Naive thymus-derived CD4-positive, alpha-beta T cell (primary cell): ENCODE measurements around the gene PTPRC. TPM values are rescaled to one million over a fixed set of nuclear protein-coding genes. Genes with fewer than 3 reads are reported as not detected.

Experiments used
- ATAC-seq: fragments of 150-1000 bp; cut with Tn5 transposase; 2 replicates; pipeline ENCODE4 v1.10.0; 2021; ENCODE audit warnings: mild to moderate bottlenecking, moderate library complexity
- CTCF ChIA-PET: fragments of 350-600 bp; sonication (Branson Sonifier 250); formaldehyde crosslinking; loops from one replicate; lab custom pipeline; 2021; ENCODE audit warnings: antibody characterized with exemption; lab: Charles Lee
- POLR2A ChIA-PET: fragments of 350-600 bp; sonication (Branson Sonifier 250); formaldehyde crosslinking; loops from one replicate; lab custom pipeline; 2021; ENCODE audit warnings: antibody characterized with exemption, inconsistent platforms; lab: Charles Lee
- DNase-seq, 9 donors: peaks; one replicate each; pipeline versions ENCODE4 v3.0.0 to v3.0.0-alpha.2; 2020 to 2022; ENCODE audit warnings: mixed read lengths in 1 of 9
- H3K27ac ChIP-seq: one replicate; pipeline ENCODE4 v1.7.0; 2013; ENCODE audit warnings: mild to moderate bottlenecking, low read depth, low read length, moderate library complexity
- H3K27me3 ChIP-seq, 2 donors: one replicate each; pipeline ENCODE4 v1.7.0; 2013; ENCODE audit warnings: low read length in 2 of 2, mild to moderate bottlenecking in 2 of 2, moderate library complexity in 2 of 2; ENCODE audit not compliant: control insufficient read depth in 2 of 2, insufficient read depth in 2 of 2
- H3K36me3 ChIP-seq, 3 experiments: 1 replicate in 2 of 3; 2 replicates in 1 of 3; pipeline ENCODE4 v1.7.0; 2013; ENCODE audit warnings: low read length in 3 of 3, mild to moderate bottlenecking in 3 of 3, moderate library complexity in 1 of 3; ENCODE audit not compliant: insufficient read depth in 3 of 3, control insufficient read depth in 2 of 3
- H3K4me1 ChIP-seq, 2 donors: one replicate each; pipeline ENCODE4 v1.7.0; 2013; ENCODE audit warnings: low read length in 2 of 2, mild to moderate bottlenecking in 2 of 2, moderate library complexity in 1 of 2; ENCODE audit not compliant: control insufficient read depth in 2 of 2, insufficient read depth in 2 of 2
- H3K4me3 ChIP-seq: 2 replicates; pipeline ENCODE4 v1.7.0; 2013; ENCODE audit warnings: mild to moderate bottlenecking, low read length
- H3K9me3 ChIP-seq, 3 experiments: 1 replicate in 2 of 3; 2 replicates in 1 of 3; pipeline ENCODE4 v1.7.0; 2013; ENCODE audit warnings: low read length in 3 of 3; ENCODE audit not compliant: control insufficient read depth in 2 of 3
- H3K27ac Mint-ChIP-seq, 9 donors: one replicate each; pipeline ENCODE4 v1.8.0; 2020 to 2022; ENCODE audit warnings: mixed read lengths in 9 of 9, mild to moderate bottlenecking in 8 of 9, moderate library complexity in 5 of 9, inconsistent platforms in 2 of 9
- H3K27me3 Mint-ChIP-seq, 5 donors: one replicate each; pipeline ENCODE4 v1.8.0; 2021 to 2022; ENCODE audit warnings: mixed read lengths in 5 of 5, mild to moderate bottlenecking in 1 of 5
- H3K36me3 Mint-ChIP-seq, 5 donors: one replicate each; pipeline ENCODE4 v1.8.0; 2020 to 2022; ENCODE audit warnings: mixed read lengths in 5 of 5, mild to moderate bottlenecking in 3 of 5, inconsistent platforms in 1 of 5
- H3K4me1 Mint-ChIP-seq, 7 donors: one replicate each; pipeline ENCODE4 v1.8.0; 2020 to 2022; ENCODE audit warnings: mixed read lengths in 7 of 7, mild to moderate bottlenecking in 3 of 7, inconsistent platforms in 1 of 7
- H3K4me3 Mint-ChIP-seq, 10 donors: one replicate each; pipeline ENCODE4 v1.8.0; 2020 to 2022; ENCODE audit warnings: mild to moderate bottlenecking in 10 of 10, mixed read lengths in 10 of 10, moderate library complexity in 6 of 10, inconsistent platforms in 2 of 10
- H3K9me3 Mint-ChIP-seq, 11 donors: one replicate each; pipeline ENCODE4 v1.8.0; 2020 to 2022; ENCODE audit warnings: mixed read lengths in 11 of 11, mild to moderate bottlenecking in 4 of 11, inconsistent platforms in 1 of 11, moderate library complexity in 1 of 11
- intact Hi-C, 2 donors: fragments of 100-400 bp; cut with micrococcal nuclease; formaldehyde crosslinking; loops; one replicate each; pipeline ENCODE4 v1.15.1; 2023
- polyA plus RNA-seq, 2 donors: library from polyadenylated mRNA; unstranded; fragments of 300-500 nt; fragmentation: Illumina TruSeq; gene quantifications; one replicate each; pipeline ENCODE4 v1.2.3, GENCODE V29; 2021
- total RNA-seq, 6 experiments: library from RNA in 5 of 6; stranded (reverse) in 5 of 6; gene quantifications; 1 replicate in 5 of 6; 2 replicates in 1 of 6; pipeline ENCODE4 v1.2.3 and lab custom pipeline; 2021 to 2026

The PTPRC gene
- total and polyA plus RNA-seq, 7 experiments from 2014 or later: 739 to 1,286 (median 1,064) TPM

DNA sequence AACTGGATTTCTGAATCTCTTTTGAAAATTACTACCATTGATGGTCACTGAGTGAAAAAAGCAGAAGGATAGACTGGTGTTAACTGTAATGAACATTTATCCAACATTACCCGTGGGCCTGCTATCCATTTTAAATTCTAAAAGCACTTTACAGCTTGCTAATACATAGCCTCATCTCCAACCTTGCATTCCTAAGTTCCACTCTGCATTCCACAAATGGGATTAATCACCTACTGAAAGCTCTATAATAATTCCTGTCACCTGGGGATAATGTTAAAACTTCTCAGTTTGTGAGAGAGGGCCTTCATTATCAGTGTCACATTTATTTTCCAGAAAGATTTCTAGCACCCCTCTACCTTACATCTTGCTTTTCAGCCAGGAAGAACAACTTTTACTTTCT lies 38.2 kb downstream of the PTPRC start:
- H3K27ac Mint-ChIP-seq: peak overlapping the region; percentile 88 to 99 (median 98)
- peaks cover 53 to 95% (median 83%) of the 10 kb centered on the region in 7 donors for H3K4me1 Mint-ChIP-seq
- no peaks in the 10 kb centered on the region for H3K27me3 ChIP-seq
- no peak for ATAC-seq
- no peaks in the 10 kb centered on the region for H3K9me3 ChIP-seq
- peaks cover 15 to 46% (median 31%) of the 10 kb centered on the region in 5 donors for H3K36me3 Mint-ChIP-seq
- H3K4me3 Mint-ChIP-seq: peak overlapping the region; percentile 49 to 89 (median 77)
- ChIA-PET POLR2A (interaction anchor here (0.6 to 10.3 kb wide), 10 partner anchors 8 to 520 kb away, joined by 3 to 143 read pairs (median 6); partner anchors contain the start of genes NEK7 and PTPRC), CTCF (interaction anchor here (0.7 kb wide), 1 partner anchor 56 kb away, joined by 5 read pairs; no protein-coding TSS in a partner anchor)
- H3K27me3 Mint-ChIP-seq: peaks cover 0 to 2% (median 0%) of the 10 kb centered on the region in 5 donors
- H3K27ac ChIP-seq: peak overlapping the region; percentile 92
- DNase-seq: no peak
- no peaks in the 10 kb centered on the region for H3K9me3 Mint-ChIP-seq
- peak overlapping the region; percentile 44 for H3K4me3 ChIP-seq
- intact Hi-C loops: loop anchor here in 1 of 2 donors (1.0 kb wide), 1 partner anchor 8 kb away; no protein-coding TSS in a partner anchor
- no peaks in the 10 kb centered on the region for H3K36me3 ChIP-seq
- H3K4me1 ChIP-seq: peaks cover 86 to 92% of the 10 kb centered on the region in 2 donors

DNA sequence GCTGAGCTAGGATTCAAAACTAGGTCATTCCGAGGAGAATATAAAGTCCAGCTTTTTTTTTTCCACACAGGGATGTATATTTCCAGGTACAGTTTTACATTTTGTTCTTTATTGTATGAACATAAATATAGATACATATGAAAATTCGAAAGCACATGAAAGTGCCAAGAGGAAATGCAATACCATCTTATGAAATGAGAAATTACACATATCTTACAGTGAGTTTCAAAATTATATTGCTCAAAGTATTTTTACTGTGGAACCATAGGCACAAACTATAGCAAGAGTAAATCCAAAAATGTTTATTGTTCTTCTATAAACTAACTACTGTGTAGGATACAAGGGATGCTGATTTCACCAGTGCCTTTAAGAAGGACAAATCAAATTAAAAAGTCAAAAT lies 39.0 kb downstream of the PTPRC start:
- CTCF ChIA-PET: interaction anchor here (0.9 kb wide), 1 partner anchor 8 kb away, joined by 3 read pairs; no protein-coding TSS in a partner anchor
- Histone ChIP-seq H3K27ac (peak overlapping the region; percentile 92), H3K4me1 (peaks cover 84 to 92% of the 10 kb centered on the region in 2 donors), H3K36me3 (no peaks in the 10 kb centered on the region), H3K4me3 (peak overlapping the region; percentile 44), H3K27me3 (no peaks in the 10 kb centered on the region), H3K9me3 (no peaks in the 10 kb centered on the region)
- Mint-ChIP-seq H3K4me3 (peak overlapping the region in 9 of 10 donors; percentile 54 to 89 (median 77)), H3K27me3 (peaks cover 0 to 2% (median 0%) of the 10 kb centered on the region in 5 donors), H3K27ac (peak overlapping the region; percentile 88 to 99 (median 98)), H3K4me1 (peaks cover 53 to 95% (median 83%) of the 10 kb centered on the region in 7 donors), H3K9me3 (no peaks in the 10 kb centered on the region), H3K36me3 (peaks cover 6 to 40% (median 26%) of the 10 kb centered on the region in 5 donors)
- intact Hi-C loops: loop anchor here in 1 of 2 donors (1.0 kb wide), 2 partner anchors 9 to 18 kb away; no protein-coding TSS in a partner anchor
- POLR2A ChIA-PET: interaction anchor here (0.9 to 10.3 kb wide), 11 partner anchors 9 to 138 kb away, joined by 3 to 143 read pairs (median 10); partner anchors contain the start of gene PTPRC
- ATAC-seq (no peak), DNase-seq (no peak)

DNA sequence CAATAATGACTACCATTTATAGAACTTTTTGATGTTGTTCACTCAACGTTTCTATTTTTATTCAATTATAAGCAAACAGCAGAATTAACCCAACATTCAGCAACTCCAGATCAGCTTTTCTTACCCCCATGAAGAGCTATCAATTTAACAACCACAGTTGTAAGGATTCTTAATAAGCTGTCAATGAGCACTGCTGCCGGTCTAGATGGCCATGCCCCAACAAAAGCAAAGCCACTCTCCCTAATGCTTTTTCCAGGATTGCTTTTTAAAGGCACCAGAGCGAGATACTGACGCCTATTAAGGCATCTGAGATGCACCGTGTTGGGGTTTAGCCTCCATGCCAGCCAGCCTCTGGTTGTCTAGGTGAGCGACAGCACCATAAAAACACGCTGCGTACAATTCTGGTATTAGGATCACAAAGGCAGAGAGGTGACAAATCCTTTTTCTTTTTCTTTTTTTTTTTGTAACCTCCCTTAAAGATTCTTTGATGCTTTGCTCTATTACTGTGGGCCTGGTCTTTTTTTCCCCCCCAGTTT lies 39.5 kb downstream of the PTPRC start:
- Histone ChIP-seq H3K27ac (peak overlapping the region; percentile 92), H3K27me3 (no peaks in the 10 kb centered on the region), H3K4me3 (peak overlapping the region; percentile 44), H3K36me3 (no peaks in the 10 kb centered on the region), H3K4me1 (peaks cover 84 to 92% of the 10 kb centered on the region in 2 donors), H3K9me3 (no peaks in the 10 kb centered on the region)
- intact Hi-C loops: loop anchor here in 1 of 2 donors (1.0 kb wide), 1 partner anchor 18 kb away; no protein-coding TSS in a partner anchor
- H3K27me3 Mint-ChIP-seq: peaks cover 0 to 2% (median 0%) of the 10 kb centered on the region in 5 donors
- no peaks in the 10 kb centered on the region for H3K9me3 Mint-ChIP-seq
- peak overlapping the region; percentile 73 to 89 (median 80) for H3K4me3 Mint-ChIP-seq
- CTCF ChIA-PET: interaction anchor here (0.9 to 1.1 kb wide), 2 partner anchors 8 to 11 kb away, joined by 3 to 5 read pairs; no protein-coding TSS in a partner anchor
- H3K4me1 Mint-ChIP-seq: peaks cover 54 to 95% (median 83%) of the 10 kb centered on the region in 7 donors
- H3K27ac Mint-ChIP-seq: peak overlapping the region; percentile 88 to 99 (median 98)
- POLR2A ChIA-PET: interaction anchor here (0.7 to 10.3 kb wide), 13 partner anchors 9 to 422 kb away, joined by 3 to 143 read pairs (median 9); partner anchors contain the start of gene PTPRC
- H3K36me3 Mint-ChIP-seq: peaks cover 3 to 38% (median 22%) of the 10 kb centered on the region in 5 donors
- ATAC-seq (peak; percentile 63), DNase-seq (peak in 7 of 9 donors; percentile 57 to 81 (median 73))

DNA sequence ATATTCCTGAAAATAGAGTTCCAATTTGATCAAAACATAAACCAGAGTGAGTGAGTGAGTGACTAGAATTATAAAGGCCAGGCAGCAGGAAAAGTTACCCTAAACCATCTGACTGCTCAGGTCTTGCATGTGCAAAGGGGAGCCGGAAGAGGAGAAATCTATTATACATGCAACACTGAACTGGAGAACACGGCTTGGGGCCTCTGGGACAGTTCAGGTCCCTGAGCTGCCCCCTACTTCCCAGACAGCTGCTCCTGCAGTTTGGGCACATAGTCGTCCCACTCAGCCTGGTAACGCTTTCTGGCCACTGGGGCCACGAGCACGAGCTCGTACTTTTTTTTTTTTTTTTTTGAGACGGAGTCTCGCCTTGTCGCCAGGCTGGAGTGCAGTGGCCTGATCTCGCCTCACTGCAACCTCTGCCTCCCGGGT lies 40.1 kb downstream of the PTPRC start:
- Histone ChIP-seq H3K4me3 (peak overlapping the region; percentile 44), H3K9me3 (no peaks in the 10 kb centered on the region), H3K36me3 (no peaks in the 10 kb centered on the region), H3K27ac (peak overlapping the region; percentile 92), H3K27me3 (no peaks in the 10 kb centered on the region), H3K4me1 (peaks cover 85 to 92% of the 10 kb centered on the region in 2 donors)
- ATAC-seq (no peak), DNase-seq (peak in 7 of 9 donors; percentile 43 to 64 (median 53))
- Mint-ChIP-seq H3K4me1 (peaks cover 57 to 95% (median 83%) of the 10 kb centered on the region in 7 donors), H3K36me3 (peaks cover 3 to 42% (median 21%) of the 10 kb centered on the region in 5 donors), H3K9me3 (no peaks in the 10 kb centered on the region), H3K4me3 (peak overlapping the region; percentile 73 to 89 (median 80)), H3K27ac (peak overlapping the region; percentile 88 to 99 (median 98)), H3K27me3 (peaks cover 0 to 2% (median 0%) of the 10 kb centered on the region in 5 donors)
- intact Hi-C loops: loop anchor here in 1 of 2 donors (1.0 kb wide), 1 partner anchor 19 kb away; no protein-coding TSS in a partner anchor
- ChIA-PET POLR2A (interaction anchor here (0.6 to 10.3 kb wide), 16 partner anchors 9 to 1141 kb away, joined by 3 to 143 read pairs (median 4); partner anchors contain the start of gene PTPRC), CTCF (interaction anchor here (0.7 to 1.1 kb wide), 3 partner anchors 11 to 155 kb away, joined by 3 to 5 read pairs (median 4); no protein-coding TSS in a partner anchor)

DNA sequence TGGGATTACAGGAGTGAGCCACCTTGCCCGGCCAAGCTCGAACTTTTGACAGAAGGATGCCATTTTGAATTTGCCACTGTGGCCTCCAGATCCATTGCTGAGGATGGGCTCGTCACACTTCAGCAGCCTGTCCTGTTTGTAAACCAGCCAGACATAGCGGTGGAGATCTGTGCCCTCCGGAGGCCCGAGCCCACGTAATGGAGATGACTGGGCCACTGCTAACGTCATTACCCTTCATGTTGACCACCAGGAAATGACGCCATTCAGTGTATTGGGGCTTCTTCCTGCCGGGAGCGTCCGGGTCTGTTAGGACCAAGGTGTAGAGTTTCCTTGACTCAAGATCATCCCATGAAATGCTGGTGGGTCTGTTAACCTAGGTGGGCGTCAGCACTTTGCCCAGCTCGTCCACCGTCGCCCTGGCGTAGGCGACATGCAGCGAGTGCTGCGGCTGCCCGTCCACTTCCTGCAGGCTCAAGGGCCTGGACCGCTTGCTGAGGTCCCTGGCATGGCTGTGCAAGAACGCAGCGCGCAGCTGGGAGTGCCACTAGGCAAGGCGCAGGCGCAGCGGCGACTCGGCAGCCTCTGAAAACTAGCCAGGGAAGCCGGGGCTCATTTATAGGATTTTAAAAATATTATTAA lies 40.8 kb downstream of the PTPRC start:
- H3K9me3 ChIP-seq: no peaks in the 10 kb centered on the region
- H3K36me3 ChIP-seq: no peaks in the 10 kb centered on the region
- intact Hi-C loops: loop anchor here (5.0 to 10.0 kb wide), 4 partner anchors 775 to 1155 kb away; partner anchors contain the start of genes DENND1B (in 2 of the 2) and C1orf53 (in 1 of the 2)
- peak overlapping the region; percentile 59 to 87 (median 80) for H3K4me3 Mint-ChIP-seq
- H3K27ac ChIP-seq: peak overlapping the region; percentile 92
- ChIA-PET POLR2A (interaction anchor here (0.6 to 10.3 kb wide), 16 partner anchors 8 to 164 kb away, joined by 3 to 143 read pairs (median 4); partner anchors contain the start of gene PTPRC), CTCF (interaction anchor here (0.7 to 1.1 kb wide), 3 partner anchors 12 to 156 kb away, joined by 3 to 5 read pairs (median 4); no protein-coding TSS in a partner anchor)
- peaks cover 3 to 41% (median 20%) of the 10 kb centered on the region in 5 donors for H3K36me3 Mint-ChIP-seq
- H3K9me3 Mint-ChIP-seq: no peaks in the 10 kb centered on the region
- H3K27me3 Mint-ChIP-seq: peaks cover 0 to 2% (median 0%) of the 10 kb centered on the region in 5 donors
- peaks cover 59 to 95% (median 85%) of the 10 kb centered on the region in 7 donors for H3K4me1 Mint-ChIP-seq
- H3K27ac Mint-ChIP-seq: peak overlapping the region; percentile 88 to 99 (median 98)
- no peak for ATAC-seq
- H3K4me3 ChIP-seq: peak overlapping the region; percentile 49
- no peaks in the 10 kb centered on the region for H3K27me3 ChIP-seq
- peaks cover 88 to 93% of the 10 kb centered on the region in 2 donors for H3K4me1 ChIP-seq
- no peak for DNase-seq
